Vagina (tissue), 2 donors: Measurements from ENCODE around the gene SYT1. TPM values are rescaled to one million over a fixed set of nuclear protein-coding genes. Genes with fewer than 3 reads are reported as not detected.

ENCODE experiments used
- DNase-seq, 2 donors: peaks; one replicate each; pipeline ENCODE4 v3.0.0-alpha.2; 2017; ENCODE audit errors: extremely low spot score in 2 of 2
- H3K27ac ChIP-seq: fragments of 200-600 bp; sonication (generic); one replicate; pipeline ENCODE4 v1.5.1; 2019
- H3K27me3 ChIP-seq: fragments of 200-600 bp; sonication (generic); one replicate; pipeline ENCODE4 v1.5.1; 2019
- H3K36me3 ChIP-seq, 2 donors: fragments of 200-600 bp; sonication (generic); one replicate each; pipeline ENCODE4 v1.5.1; 2017 to 2019
- H3K4me1 ChIP-seq: fragments of 200-600 bp; sonication (generic); one replicate; pipeline ENCODE4 v1.5.1; 2019
- H3K4me3 ChIP-seq, 2 donors: fragments of 200-600 bp; sonication (generic); 1 replicate in 1 of 2; 2 replicates in 1 of 2; pipeline ENCODE4 v1.5.1; 2016 to 2019
- H3K9me3 ChIP-seq: fragments of 200-600 bp; sonication (generic); one replicate; pipeline ENCODE4 v1.5.1; 2019
- POLR2A ChIP-seq, 2 donors: fragments of 450-650 bp; IDR thresholded peaks; one replicate each; pipeline ENCODE4 v1.6.1; 2017; ENCODE audit warnings: antibody characterized with exemption in 2 of 2, mild to moderate bottlenecking in 2 of 2, moderate library complexity in 2 of 2
- POLR2AphosphoS5 ChIP-seq, 2 donors: sonication (generic); formaldehyde crosslinking; IDR thresholded peaks; one replicate each; pipeline ENCODE4 v1.9.0; 2017; ENCODE audit warnings: antibody characterized with exemption in 2 of 2, mild to moderate bottlenecking in 2 of 2, low read depth in 1 of 2; ENCODE audit not compliant: insufficient read depth in 1 of 2
- intact Hi-C: fragments of 100-400 bp; cut with DNase I; formaldehyde crosslinking; loops from one replicate; pipeline ENCODE4 v1.15.1; 2023
- total RNA-seq: library from RNA; depleted of rRNA; stranded (reverse); fragments of >200 nt; gene quantifications from one replicate; pipeline ENCODE4 v1.2.3, GENCODE V29; 2016
- TF ChIP-seq, protein P1 (sequence below), 3 experiments: fragments of 450-650 bp in 2 of 3; fragments of 200-600 bp in 1 of 3; sonication (generic) in 1 of 3; IDR thresholded peaks; one replicate each; pipeline ENCODE4 v1.5.1; 2017 to 2019; ENCODE audit warnings: antibody characterized with exemption in 3 of 3, mild to moderate bottlenecking in 2 of 3, moderate library complexity in 2 of 3

SYT1 gene
- total RNA-seq, 1 donor from 2014 or later, result 13.3 TPM

DNA sequence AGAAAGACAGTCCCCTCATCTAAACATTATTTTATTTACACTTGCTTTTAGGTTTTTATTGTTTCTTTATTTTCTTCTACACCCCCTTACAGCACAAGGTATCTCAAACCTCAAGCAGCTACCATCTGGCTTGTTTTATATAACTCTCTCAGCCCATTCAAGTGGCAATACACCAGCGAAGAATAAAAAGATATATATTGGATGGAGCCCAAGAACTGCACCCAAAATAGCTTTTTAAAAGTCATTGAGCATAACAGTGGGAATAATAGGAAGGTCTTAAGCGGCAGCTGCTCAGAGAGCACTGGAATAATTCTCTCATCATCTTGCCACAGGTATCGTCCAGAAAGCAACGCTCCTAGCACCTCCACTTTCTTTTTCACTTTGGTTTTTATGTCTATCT lies 322.5 kb downstream of the SYT1 start:
- H3K27ac ChIP-seq, result no peak overlapping the region
- no peaks in the 10 kb centered on the region for H3K4me1 ChIP-seq
- no peak for TF ChIP-seq POLR2AphosphoS5 (IDR thresholded peaks at IDR 0.05; ENCODE audit: insufficient read depth in 1 of 2, low read depth in 1 of 2)
- TF ChIP-seq, protein P1, sequence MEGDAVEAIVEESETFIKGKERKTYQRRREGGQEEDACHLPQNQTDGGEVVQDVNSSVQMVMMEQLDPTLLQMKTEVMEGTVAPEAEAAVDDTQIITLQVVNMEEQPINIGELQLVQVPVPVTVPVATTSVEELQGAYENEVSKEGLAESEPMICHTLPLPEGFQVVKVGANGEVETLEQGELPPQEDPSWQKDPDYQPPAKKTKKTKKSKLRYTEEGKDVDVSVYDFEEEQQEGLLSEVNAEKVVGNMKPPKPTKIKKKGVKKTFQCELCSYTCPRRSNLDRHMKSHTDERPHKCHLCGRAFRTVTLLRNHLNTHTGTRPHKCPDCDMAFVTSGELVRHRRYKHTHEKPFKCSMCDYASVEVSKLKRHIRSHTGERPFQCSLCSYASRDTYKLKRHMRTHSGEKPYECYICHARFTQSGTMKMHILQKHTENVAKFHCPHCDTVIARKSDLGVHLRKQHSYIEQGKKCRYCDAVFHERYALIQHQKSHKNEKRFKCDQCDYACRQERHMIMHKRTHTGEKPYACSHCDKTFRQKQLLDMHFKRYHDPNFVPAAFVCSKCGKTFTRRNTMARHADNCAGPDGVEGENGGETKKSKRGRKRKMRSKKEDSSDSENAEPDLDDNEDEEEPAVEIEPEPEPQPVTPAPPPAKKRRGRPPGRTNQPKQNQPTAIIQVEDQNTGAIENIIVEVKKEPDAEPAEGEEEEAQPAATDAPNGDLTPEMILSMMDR (IDR thresholded peaks at IDR 0.05), result no peak
- TF ChIP-seq POLR2A (IDR thresholded peaks at IDR 0.05), result no peak
- intact Hi-C loops, result no loop called here
- H3K9me3 ChIP-seq, result no peaks in the 10 kb centered on the region
- no peaks in the 10 kb centered on the region for H3K27me3 ChIP-seq
- H3K36me3 ChIP-seq, result no peaks in the 10 kb centered on the region
- DNase-seq, result no peak
- no peak overlapping the region for H3K4me3 ChIP-seq

- Histone ChIP-seq H3K4me1 (no peaks in the 10 kb centered on the region), H3K27me3 (no peaks in the 10 kb centered on the region), H3K27ac (no peak overlapping the region), H3K9me3 (no peaks in the 10 kb centered on the region), H3K4me3 (no peak overlapping the region), H3K36me3 (no peaks in the 10 kb centered on the region)
- TF ChIP-seq, protein P1 (IDR thresholded peaks at IDR 0.05), result no peak
- TF ChIP-seq POLR2A (IDR thresholded peaks at IDR 0.05) (no peak), POLR2AphosphoS5 (IDR thresholded peaks at IDR 0.05; ENCODE audit: insufficient read depth in 1 of 2, low read depth in 1 of 2) (no peak)
- DNase-seq, result no peak
- intact Hi-C loops, result no loop called here
Measured at GRCh38 chr12:79191391-79191790, 326.8 kb downstream of the SYT1 start.

GRCh38 chr12:79194595-79194994 lies 330.0 kb downstream of the SYT1 start:
- no peak overlapping the region for H3K27ac ChIP-seq
- TF ChIP-seq, protein P1 (IDR thresholded peaks at IDR 0.05), result no peak
- TF ChIP-seq POLR2AphosphoS5 (IDR thresholded peaks at IDR 0.05; ENCODE audit: insufficient read depth in 1 of 2, low read depth in 1 of 2) (no peak), POLR2A (IDR thresholded peaks at IDR 0.05) (no peak)
- no peak for DNase-seq
- H3K36me3 ChIP-seq, result no peaks in the 10 kb centered on the region
- no peaks in the 10 kb centered on the region for H3K27me3 ChIP-seq
- no peak overlapping the region for H3K4me3 ChIP-seq
- H3K4me1 ChIP-seq, result no peaks in the 10 kb centered on the region
- intact Hi-C loops, result no loop called here
- H3K9me3 ChIP-seq, result no peaks in the 10 kb centered on the region

GRCh38 chr12:79199166-79199565 lies 334.6 kb downstream of the SYT1 start:
- no peaks in the 10 kb centered on the region for H3K36me3 ChIP-seq
- no peak overlapping the region for H3K4me3 ChIP-seq
- no peak for DNase-seq
- H3K27me3 ChIP-seq, result no peaks in the 10 kb centered on the region
- TF ChIP-seq POLR2AphosphoS5 (IDR thresholded peaks at IDR 0.05; ENCODE audit: insufficient read depth in 1 of 2, low read depth in 1 of 2) (no peak), POLR2A (IDR thresholded peaks at IDR 0.05) (no peak)
- TF ChIP-seq, protein P1 (IDR thresholded peaks at IDR 0.05), result no peak
- no peak overlapping the region for H3K27ac ChIP-seq
- H3K4me1 ChIP-seq, result no peaks in the 10 kb centered on the region
- intact Hi-C loops, result no loop called here
- H3K9me3 ChIP-seq, result no peaks in the 10 kb centered on the region

DNA sequence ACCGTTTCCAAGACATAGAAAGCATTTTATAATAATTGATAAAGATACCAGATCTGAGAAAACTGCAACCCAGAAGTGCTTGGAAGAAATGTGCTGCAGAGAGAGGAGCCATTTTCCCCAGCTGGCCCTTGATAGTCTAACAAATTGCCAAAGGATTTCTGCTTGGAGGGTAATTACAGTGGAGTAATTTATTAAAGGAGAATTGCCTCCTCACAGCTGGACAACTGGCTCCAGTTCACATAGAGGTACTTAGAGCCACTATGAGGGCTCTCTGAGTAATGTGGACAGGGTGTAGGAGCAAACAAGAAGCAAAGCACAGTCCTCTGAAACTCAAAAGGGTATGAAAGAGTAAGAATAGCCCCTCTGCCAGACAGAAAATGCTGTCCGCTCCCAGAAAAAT lies 335.6 kb downstream of the SYT1 start:
- TF ChIP-seq, protein P1 (IDR thresholded peaks at IDR 0.05), result no peak
- TF ChIP-seq POLR2A (IDR thresholded peaks at IDR 0.05) (no peak), POLR2AphosphoS5 (IDR thresholded peaks at IDR 0.05; ENCODE audit: insufficient read depth in 1 of 2, low read depth in 1 of 2) (no peak)
- no peaks in the 10 kb centered on the region for H3K27me3 ChIP-seq
- no peak for DNase-seq
- H3K27ac ChIP-seq, result no peak overlapping the region
- H3K36me3 ChIP-seq, result no peaks in the 10 kb centered on the region
- H3K4me1 ChIP-seq, result no peaks in the 10 kb centered on the region
- no peak overlapping the region for H3K4me3 ChIP-seq
- no peaks in the 10 kb centered on the region for H3K9me3 ChIP-seq
- intact Hi-C loops, result no loop called here
